ENCODE results near the gene KLF12.

KLF12 gene

DNA sequence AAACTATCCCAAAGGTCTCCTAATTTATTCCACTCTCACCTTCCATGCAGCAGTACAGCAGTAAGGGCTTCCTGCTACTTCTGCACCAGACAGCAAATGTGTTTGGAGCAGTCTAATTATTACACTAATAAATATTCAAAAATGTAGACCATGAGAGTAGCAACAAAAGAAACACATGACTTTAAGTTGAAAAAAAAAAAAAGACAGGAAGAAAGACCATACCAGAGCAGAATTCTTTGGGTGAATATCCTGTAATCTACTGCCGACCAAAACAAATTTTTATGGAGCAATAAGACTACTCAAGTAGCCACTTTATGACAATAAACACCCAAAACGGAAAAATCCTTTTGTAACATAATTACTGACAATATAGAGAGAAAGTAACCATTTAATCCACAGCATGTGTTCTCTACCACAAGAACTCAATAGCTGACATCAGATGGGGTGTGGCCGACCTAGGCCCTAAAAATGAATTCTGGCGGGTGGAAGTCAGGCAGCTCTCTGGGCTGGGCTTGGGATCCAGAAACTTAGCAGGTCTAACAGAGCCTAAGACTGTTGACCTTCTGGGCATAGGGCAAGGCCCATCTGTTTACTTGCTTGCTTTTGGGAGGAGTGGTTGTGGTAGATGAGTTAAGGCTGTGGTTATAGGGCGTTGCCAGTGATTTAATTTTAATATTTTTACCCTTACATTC is 4.6 kb downstream of the KLF12 start:
- H3K4me3 ChIP-seq (ENCODE audit: low read depth, low read length): no peak overlapping the region
- TF ChIP-seq, protein P1, sequence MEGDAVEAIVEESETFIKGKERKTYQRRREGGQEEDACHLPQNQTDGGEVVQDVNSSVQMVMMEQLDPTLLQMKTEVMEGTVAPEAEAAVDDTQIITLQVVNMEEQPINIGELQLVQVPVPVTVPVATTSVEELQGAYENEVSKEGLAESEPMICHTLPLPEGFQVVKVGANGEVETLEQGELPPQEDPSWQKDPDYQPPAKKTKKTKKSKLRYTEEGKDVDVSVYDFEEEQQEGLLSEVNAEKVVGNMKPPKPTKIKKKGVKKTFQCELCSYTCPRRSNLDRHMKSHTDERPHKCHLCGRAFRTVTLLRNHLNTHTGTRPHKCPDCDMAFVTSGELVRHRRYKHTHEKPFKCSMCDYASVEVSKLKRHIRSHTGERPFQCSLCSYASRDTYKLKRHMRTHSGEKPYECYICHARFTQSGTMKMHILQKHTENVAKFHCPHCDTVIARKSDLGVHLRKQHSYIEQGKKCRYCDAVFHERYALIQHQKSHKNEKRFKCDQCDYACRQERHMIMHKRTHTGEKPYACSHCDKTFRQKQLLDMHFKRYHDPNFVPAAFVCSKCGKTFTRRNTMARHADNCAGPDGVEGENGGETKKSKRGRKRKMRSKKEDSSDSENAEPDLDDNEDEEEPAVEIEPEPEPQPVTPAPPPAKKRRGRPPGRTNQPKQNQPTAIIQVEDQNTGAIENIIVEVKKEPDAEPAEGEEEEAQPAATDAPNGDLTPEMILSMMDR (IDR thresholded peaks at IDR 0.05; ENCODE audit: borderline replicate concordance, insufficient read depth, low read depth, low read length): no peak

DNA sequence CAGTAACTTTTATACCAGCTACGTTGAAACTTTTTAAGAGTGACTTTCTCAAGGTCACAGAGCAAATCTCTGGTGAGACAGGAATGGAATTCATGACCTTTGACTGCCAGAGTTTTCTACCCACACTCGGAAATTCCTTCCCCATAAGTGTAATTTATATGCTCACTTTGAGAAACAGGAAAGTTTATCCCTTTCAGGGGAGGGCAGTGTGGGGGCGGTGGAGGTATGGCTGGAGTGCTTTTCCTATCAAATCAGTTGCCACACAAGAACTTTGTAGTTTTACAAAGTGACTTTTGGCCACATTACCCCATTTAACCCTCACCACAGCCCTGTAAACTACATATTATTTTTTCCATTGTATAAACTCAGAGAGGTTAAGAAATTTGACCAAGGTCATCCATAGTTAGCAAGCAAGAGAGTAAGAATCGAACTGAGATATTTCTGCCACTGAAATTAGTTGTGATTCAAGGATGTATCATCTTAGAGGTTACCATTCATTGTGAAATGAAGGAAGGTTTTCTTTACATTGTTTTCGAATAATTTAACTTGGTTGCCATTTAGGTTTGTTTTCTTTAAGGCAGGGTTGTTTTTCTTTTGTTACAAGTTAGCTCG is 5.9 kb downstream of the KLF12 start:
- H3K4me3 ChIP-seq (ENCODE audit: low read depth, low read length): no peak overlapping the region
- TF ChIP-seq, protein P1 (IDR thresholded peaks at IDR 0.05; ENCODE audit: borderline replicate concordance, insufficient read depth, low read depth, low read length): no peak

DNA sequence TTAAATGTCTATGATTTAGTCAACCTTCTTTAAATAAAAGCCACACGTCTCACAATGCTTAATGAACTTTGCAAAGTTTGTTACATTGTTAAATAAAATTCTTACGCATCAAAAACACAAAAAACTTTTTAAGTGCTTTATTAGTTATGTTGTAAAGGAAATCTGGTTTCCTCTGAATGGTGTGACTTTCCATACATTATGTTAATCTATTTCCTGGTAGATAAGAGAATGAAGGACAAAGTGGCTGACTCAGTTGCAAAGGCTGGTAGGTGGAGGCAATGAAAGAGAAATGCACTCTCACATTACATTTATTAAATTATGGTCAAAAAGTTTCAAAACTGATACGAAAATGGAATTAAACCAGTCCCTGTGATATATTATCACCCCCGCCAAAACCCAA is 15.9 kb downstream of the KLF12 start:
- H3K4me3 ChIP-seq (ENCODE audit: low read depth, low read length): no peak overlapping the region
- TF ChIP-seq, protein P1 (IDR thresholded peaks at IDR 0.05; ENCODE audit: borderline replicate concordance, insufficient read depth, low read depth, low read length): no peak

DNA sequence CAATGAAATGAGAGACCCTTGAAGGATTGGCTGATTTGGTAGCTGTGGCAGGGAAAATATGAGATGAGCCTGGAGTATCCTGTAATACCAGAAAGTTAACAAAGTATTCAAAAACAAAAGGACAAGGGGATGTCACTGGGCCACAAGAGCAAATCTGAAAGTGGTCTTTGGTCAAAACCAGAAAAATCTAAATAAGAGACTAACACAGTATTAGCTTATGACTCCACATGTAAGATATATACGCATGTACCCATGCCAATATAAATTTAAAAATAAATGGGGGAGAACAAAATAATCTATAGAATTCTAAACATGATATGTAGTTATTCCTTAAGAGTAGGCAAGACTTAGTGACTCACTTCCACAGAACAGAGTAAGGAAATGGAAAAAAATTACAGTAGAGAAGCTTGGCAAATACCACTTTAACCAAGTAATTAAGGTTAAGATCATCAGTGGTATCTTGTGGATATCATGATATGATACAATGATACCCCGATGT is 16.9 kb downstream of the KLF12 start:
- no peak overlapping the region for H3K4me3 ChIP-seq (ENCODE audit: low read depth, low read length)
- TF ChIP-seq, protein P1 (IDR thresholded peaks at IDR 0.05; ENCODE audit: borderline replicate concordance, insufficient read depth, low read depth, low read length): no peak

DNA sequence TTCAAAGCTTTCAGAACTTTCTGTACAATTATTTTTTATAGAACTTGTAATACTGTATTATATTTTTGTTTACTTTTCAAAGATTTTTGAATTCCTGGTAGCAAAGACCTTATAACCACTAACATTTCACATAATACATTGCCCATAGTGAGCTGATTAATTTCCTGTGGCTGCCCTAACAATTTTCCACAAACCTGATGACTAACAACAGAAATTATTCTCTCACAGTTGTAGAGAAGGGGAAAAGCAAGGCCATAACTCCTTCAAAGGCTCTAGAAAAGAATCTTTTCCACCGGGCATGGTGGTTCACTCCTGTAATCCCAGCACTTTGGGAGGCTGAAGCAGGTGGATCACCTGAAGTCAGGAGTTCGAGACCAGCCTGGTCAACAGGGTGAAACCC is 19.1 kb downstream of the KLF12 start:
- no peak overlapping the region for H3K4me3 ChIP-seq (ENCODE audit: low read depth, low read length)
- TF ChIP-seq, protein P1 (IDR thresholded peaks at IDR 0.05; ENCODE audit: borderline replicate concordance, insufficient read depth, low read depth, low read length): no peak

DNA sequence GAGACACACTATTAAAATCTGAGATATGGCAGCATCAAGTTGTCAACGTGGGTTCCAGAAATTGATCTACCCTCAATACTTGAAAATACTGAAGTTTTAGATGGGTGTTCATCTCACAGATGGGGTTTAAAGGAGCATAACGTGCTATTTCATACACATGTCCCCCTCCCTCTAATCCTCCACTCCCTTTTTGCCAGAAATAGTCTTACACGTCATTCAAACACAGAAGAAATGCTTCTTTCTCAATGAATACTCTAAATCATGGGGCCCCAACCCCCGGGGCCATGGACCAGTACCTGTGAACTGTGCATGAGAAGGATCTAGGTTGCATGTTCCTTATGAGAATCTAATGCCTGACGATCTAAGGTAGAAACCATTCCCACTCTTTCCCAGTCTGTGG is 19.6 kb downstream of the KLF12 start:
- no peak overlapping the region for H3K4me3 ChIP-seq (ENCODE audit: low read depth, low read length)
- TF ChIP-seq, protein P1 (IDR thresholded peaks at IDR 0.05; ENCODE audit: borderline replicate concordance, insufficient read depth, low read depth, low read length): no peak

DNA sequence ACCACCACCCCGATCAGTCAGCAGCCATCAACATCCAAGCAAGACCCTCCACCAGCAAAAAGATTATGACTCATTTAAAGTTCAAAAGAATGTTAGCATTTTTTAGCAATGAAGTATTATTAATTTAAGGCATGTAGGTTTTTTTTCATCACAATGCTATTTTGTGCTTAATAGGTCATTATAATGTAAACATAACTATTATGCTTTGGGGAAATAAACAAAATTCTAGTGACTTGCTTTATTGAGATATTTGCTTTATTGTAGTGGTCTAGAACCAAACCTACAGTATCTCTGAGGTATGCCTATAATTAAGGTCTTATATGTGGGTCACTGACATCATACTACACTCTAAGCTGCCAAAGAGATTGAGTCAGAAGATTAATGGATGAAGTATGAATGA is 20.0 kb downstream of the KLF12 start:
- TF ChIP-seq, protein P1 (IDR thresholded peaks at IDR 0.05; ENCODE audit: borderline replicate concordance, insufficient read depth, low read depth, low read length): no peak
- H3K4me3 ChIP-seq (ENCODE audit: low read depth, low read length): no peak overlapping the region
